Right lobe of liver (tissue), 4 donors: ENCODE measurements around the gene TBCCD1.

Source experiments
- POLR2A ChIP-seq: fragments of 450-650 bp; IDR thresholded peaks from one replicate; pipeline ENCODE4 v1.6.1; 2017; ENCODE audit warnings: antibody characterized with exemption, mild to moderate bottlenecking
- TF ChIP-seq, protein P1 (sequence below), 4 donors: fragments of 200-600 bp in 3 of 4; fragments of 450-650 bp in 1 of 4; IDR thresholded peaks; one replicate each; pipeline versions ENCODE4 v1.5.1 to v1.8.0; 2016 to 2022; ENCODE audit warnings: antibody characterized with exemption in 4 of 4, mild to moderate bottlenecking in 2 of 4
- donor health status: DM: no; HTN: no; CAD: no.
- donor health status: DM: no; HTN: no; CAD: no.
- donor health status: DM: no; HTN: yes; CAD: no.

DNA sequence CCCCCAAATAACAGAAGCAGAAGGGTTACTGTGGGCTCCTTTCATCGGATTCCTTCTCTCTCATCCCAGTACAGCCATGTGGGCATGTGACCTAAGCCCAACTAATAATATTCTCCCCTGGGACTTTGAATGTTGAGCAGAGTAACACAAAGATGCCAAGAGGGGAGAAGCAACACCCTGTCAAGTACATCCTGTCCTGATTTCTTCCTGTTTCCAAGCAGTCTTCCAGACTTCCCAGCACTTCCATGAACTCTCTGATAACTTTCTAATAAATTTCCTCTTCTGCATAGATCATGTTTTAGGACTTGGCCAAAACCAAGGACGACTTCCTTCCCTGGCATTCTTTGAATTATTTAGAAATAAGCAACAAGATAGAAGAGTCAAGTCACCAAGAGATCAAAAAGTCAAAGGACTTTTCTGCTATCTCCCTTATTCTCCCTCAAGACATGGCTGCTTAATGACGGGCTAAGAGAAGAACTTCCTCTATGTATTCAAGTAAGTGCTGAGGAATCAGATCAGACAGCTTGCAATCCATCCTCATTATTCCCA lies 60.9 kb downstream of the TBCCD1 start:
- TF ChIP-seq, protein P1, sequence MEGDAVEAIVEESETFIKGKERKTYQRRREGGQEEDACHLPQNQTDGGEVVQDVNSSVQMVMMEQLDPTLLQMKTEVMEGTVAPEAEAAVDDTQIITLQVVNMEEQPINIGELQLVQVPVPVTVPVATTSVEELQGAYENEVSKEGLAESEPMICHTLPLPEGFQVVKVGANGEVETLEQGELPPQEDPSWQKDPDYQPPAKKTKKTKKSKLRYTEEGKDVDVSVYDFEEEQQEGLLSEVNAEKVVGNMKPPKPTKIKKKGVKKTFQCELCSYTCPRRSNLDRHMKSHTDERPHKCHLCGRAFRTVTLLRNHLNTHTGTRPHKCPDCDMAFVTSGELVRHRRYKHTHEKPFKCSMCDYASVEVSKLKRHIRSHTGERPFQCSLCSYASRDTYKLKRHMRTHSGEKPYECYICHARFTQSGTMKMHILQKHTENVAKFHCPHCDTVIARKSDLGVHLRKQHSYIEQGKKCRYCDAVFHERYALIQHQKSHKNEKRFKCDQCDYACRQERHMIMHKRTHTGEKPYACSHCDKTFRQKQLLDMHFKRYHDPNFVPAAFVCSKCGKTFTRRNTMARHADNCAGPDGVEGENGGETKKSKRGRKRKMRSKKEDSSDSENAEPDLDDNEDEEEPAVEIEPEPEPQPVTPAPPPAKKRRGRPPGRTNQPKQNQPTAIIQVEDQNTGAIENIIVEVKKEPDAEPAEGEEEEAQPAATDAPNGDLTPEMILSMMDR (IDR thresholded peaks at IDR 0.05), result no peak
- no peak for TF ChIP-seq POLR2A
